Trophoblast cell (in vitro differentiated cells and primary cell): ENCODE data around the gene NUTM2E.
"Not testable (repeated sequence)": the region's sequence is repeated elsewhere in the genome, so short reads cannot be mapped to it uniquely, and the experiment has no call there.

Experiments used
- DNase-seq, 2 donors: peaks; one replicate each; pipeline ENCODE4 v3.0.0-alpha.2; 2016
- H2AFZ ChIP-seq: 2 replicates; pipeline ENCODE4 v1.6.1; 2013; ENCODE audit warnings: low read length, moderate library complexity, mild to moderate bottlenecking; ENCODE audit not compliant: insufficient read depth, poor library complexity
- H2AK5ac ChIP-seq: 2 replicates; pipeline ENCODE4 v1.6.1; 2013; ENCODE audit warnings: mild to moderate bottlenecking, low read length
- H2BK120ac ChIP-seq: 2 replicates; pipeline ENCODE4 v1.6.1; 2013; ENCODE audit warnings: low read length, mild to moderate bottlenecking, moderate library complexity; ENCODE audit not compliant: insufficient read depth, poor library complexity
- H2BK12ac ChIP-seq: 2 replicates; pipeline ENCODE4 v1.6.1; 2013; ENCODE audit warnings: mild to moderate bottlenecking, low read length, moderate library complexity
- H2BK5ac ChIP-seq: 2 replicates; pipeline ENCODE4 v1.6.1; 2013; ENCODE audit warnings: low read length, low read depth, moderate library complexity, mild to moderate bottlenecking; ENCODE audit not compliant: poor library complexity
- H3K14ac ChIP-seq: 2 replicates; pipeline ENCODE4 v1.6.1; 2013; ENCODE audit warnings: mild to moderate bottlenecking, low read length
- H3K18ac ChIP-seq: 2 replicates; pipeline ENCODE4 v1.6.1; 2013; ENCODE audit warnings: mild to moderate bottlenecking, low read length
- H3K23ac ChIP-seq: 2 replicates; pipeline ENCODE4 v1.6.1; 2013; ENCODE audit warnings: low read length
- H3K27ac ChIP-seq: 2 replicates; pipeline ENCODE4 v1.5.1; 2013; ENCODE audit warnings: low read depth, mild to moderate bottlenecking, inconsistent platforms, low read length, moderate library complexity
- H3K27me3 ChIP-seq: 2 replicates; pipeline ENCODE4 v1.6.1; 2013; ENCODE audit warnings: inconsistent platforms, mild to moderate bottlenecking, low read length, moderate library complexity; ENCODE audit not compliant: insufficient read depth
- H3K36me3 ChIP-seq, 2 experiments: 1 replicate in 1 of 2; 2 replicates in 1 of 2; pipeline ENCODE4 v1.6.1; 2013; ENCODE audit warnings: low read length in 2 of 2, mild to moderate bottlenecking in 2 of 2, moderate library complexity in 1 of 2; ENCODE audit not compliant: insufficient read depth in 2 of 2, control insufficient read depth in 1 of 2
- H3K4ac ChIP-seq: 2 replicates; pipeline ENCODE4 v1.6.1; 2013; ENCODE audit warnings: low read depth, mild to moderate bottlenecking, low read length, moderate library complexity
- H3K4me1 ChIP-seq, 2 experiments: 1 replicate in 1 of 2; 2 replicates in 1 of 2; pipeline ENCODE4 v1.6.1; 2013; ENCODE audit warnings: low read length in 2 of 2, mild to moderate bottlenecking in 2 of 2, moderate library complexity in 1 of 2; ENCODE audit not compliant: insufficient read depth in 2 of 2, control insufficient read depth in 1 of 2
- H3K4me2 ChIP-seq: 2 replicates; pipeline ENCODE4 v1.6.1; 2013; ENCODE audit warnings: inconsistent platforms, mild to moderate bottlenecking, low read length, moderate library complexity
- H3K4me3 ChIP-seq: 2 replicates; pipeline ENCODE4 v1.5.1; 2013; ENCODE audit warnings: mild to moderate bottlenecking, low read depth, low read length, inconsistent platforms
- H3K79me1 ChIP-seq: one replicate; pipeline ENCODE4 v1.6.1; 2013; ENCODE audit warnings: low read length
- H3K79me2 ChIP-seq: 2 replicates; pipeline ENCODE4 v1.6.1; 2013; ENCODE audit warnings: low read length, mild to moderate bottlenecking; ENCODE audit not compliant: control insufficient read depth, insufficient read depth, poor library complexity
- H3K9ac ChIP-seq: 2 replicates; pipeline ENCODE4 v1.6.1; 2013; ENCODE audit warnings: mild to moderate bottlenecking, low read length
- H3K9me3 ChIP-seq: 2 replicates; pipeline ENCODE4 v1.6.1; 2013; ENCODE audit warnings: low read depth, mild to moderate bottlenecking, control low read depth, inconsistent platforms, low read length; ENCODE audit not compliant: insufficient read depth
- H4K12ac ChIP-seq: 2 replicates; pipeline ENCODE4 v1.6.1; 2013; ENCODE audit warnings: low read depth, mild to moderate bottlenecking, low read length, moderate library complexity
- H4K8ac ChIP-seq: 2 replicates; pipeline ENCODE4 v1.6.1; 2013; ENCODE audit warnings: low read depth, mild to moderate bottlenecking, low read length, moderate library complexity
- H4K91ac ChIP-seq: one replicate; pipeline ENCODE4 v1.6.1; 2013; ENCODE audit warnings: low read depth, mild to moderate bottlenecking, low read length, moderate library complexity
- WGBS: extraction: QIAGEN DNeasy Blood & Tissue Kit; methylation state at CpG from one replicate; pipeline ENCODE4 v1.1.7; 2013; ENCODE audit warnings: missing lambda C conversion rate; ENCODE audit not compliant: insufficient read length, insufficient coverage; ENCODE audit errors: extremely low coverage; 5-methylcytosine and 5-hydroxymethylcytosine counted together

Gene NUTM2E

GRCh38 chr10:79836891-79837290 lies 10.4 kb downstream of the NUTM2E start:
- not testable (repeated sequence) for DNase-seq, H3K18ac ChIP-seq, H3K79me1 ChIP-seq, H3K79me2 ChIP-seq, H3K4me2 ChIP-seq, H3K23ac ChIP-seq, H3K27me3 ChIP-seq, H2BK12ac ChIP-seq, H3K36me3 ChIP-seq, H4K8ac ChIP-seq, H4K91ac ChIP-seq, H3K9me3 ChIP-seq, H3K9ac ChIP-seq, H3K4me3 ChIP-seq, H2BK120ac ChIP-seq, H3K4ac ChIP-seq, H2AFZ ChIP-seq, H2BK5ac ChIP-seq, H2AK5ac ChIP-seq, H4K12ac ChIP-seq, H3K14ac ChIP-seq, H3K4me1 ChIP-seq, H3K27ac ChIP-seq
- no CpG with 5 or more reads among the region's 1 CpG for WGBS

GRCh38 chr10:79838441-79838840 lies 11.9 kb downstream of the NUTM2E start:
- H4K91ac ChIP-seq, H3K23ac ChIP-seq, H3K27ac ChIP-seq, H3K9ac ChIP-seq, H2BK5ac ChIP-seq, H3K4me3 ChIP-seq, H3K4me2 ChIP-seq, H2BK120ac ChIP-seq, H3K9me3 ChIP-seq, H3K79me2 ChIP-seq, H3K79me1 ChIP-seq, H4K12ac ChIP-seq, H3K18ac ChIP-seq, DNase-seq, H2AFZ ChIP-seq, H4K8ac ChIP-seq, H3K36me3 ChIP-seq, H2AK5ac ChIP-seq, H2BK12ac ChIP-seq, H3K4ac ChIP-seq, H3K27me3 ChIP-seq, H3K4me1 ChIP-seq, H3K14ac ChIP-seq: not testable (repeated sequence)
- WGBS, result no CpG with 5 or more reads among the region's 16 CpGs

- H3K27ac ChIP-seq, H3K4ac ChIP-seq, H3K9me3 ChIP-seq, H3K14ac ChIP-seq, H3K79me1 ChIP-seq, H4K12ac ChIP-seq, H3K27me3 ChIP-seq, H4K8ac ChIP-seq, H2BK5ac ChIP-seq, H4K91ac ChIP-seq, H3K23ac ChIP-seq, H2AFZ ChIP-seq, H3K18ac ChIP-seq, H2AK5ac ChIP-seq, DNase-seq, H3K79me2 ChIP-seq, H3K4me2 ChIP-seq, H3K4me1 ChIP-seq, H2BK120ac ChIP-seq, H3K4me3 ChIP-seq, H3K9ac ChIP-seq, H2BK12ac ChIP-seq, H3K36me3 ChIP-seq: not testable (repeated sequence)
- no CpG with 5 or more reads among the region's 8 CpGs for WGBS
Measured at GRCh38 chr10:79853191-79853854, 26.8 kb downstream of the NUTM2E start.

- H3K79me2 ChIP-seq, H2BK120ac ChIP-seq, H4K8ac ChIP-seq, H2BK12ac ChIP-seq, H3K23ac ChIP-seq, H4K91ac ChIP-seq, DNase-seq, H2AK5ac ChIP-seq, H3K27me3 ChIP-seq, H3K79me1 ChIP-seq, H2AFZ ChIP-seq, H2BK5ac ChIP-seq, H3K4ac ChIP-seq, H3K4me1 ChIP-seq, H4K12ac ChIP-seq, H3K18ac ChIP-seq, H3K27ac ChIP-seq, H3K14ac ChIP-seq, H3K4me2 ChIP-seq, H3K4me3 ChIP-seq, H3K9ac ChIP-seq, H3K36me3 ChIP-seq, H3K9me3 ChIP-seq: not testable (repeated sequence)
- no CpG with 5 or more reads among the region's 1 CpG for WGBS
Measured at GRCh38 chr10:79862269-79862668, 35.7 kb downstream of the NUTM2E start.
